Hepatocyte (in vitro differentiated cells): ENCODE results near the gene USP37. TPM values are rescaled to one million over a fixed set of nuclear protein-coding genes. Genes with fewer than 3 reads are reported as not detected.
A peak's percentile ranks its signal among the peaks of the same experiment; 100 is the strongest.

ENCODE experiments used
- DNase-seq: peaks from one replicate; pipeline ENCODE4 v3.0.0-alpha.2; 2016; ENCODE audit warnings: low spot score
- H2AFZ ChIP-seq: fragments of 200-600 bp; sonication (generic); 2 replicates; pipeline ENCODE4 v1.6.0; 2016; ENCODE audit warnings: antibody characterized with exemption, mild to moderate bottlenecking
- H3K27ac ChIP-seq: fragments of 200-600 bp; sonication (generic); 2 replicates; pipeline ENCODE4 v1.5.1; 2016; ENCODE audit warnings: mild to moderate bottlenecking
- H3K27me3 ChIP-seq: fragments of 200-600 bp; sonication (generic); 2 replicates; pipeline ENCODE4 v1.6.1; 2016
- H3K36me3 ChIP-seq: fragments of 200-600 bp; sonication (generic); replicated peaks from 2 replicates; pipeline ENCODE4 v1.5.1; 2016; ENCODE audit warnings: low read depth; ENCODE audit not compliant: insufficient read depth
- H3K4me1 ChIP-seq: fragments of 200-600 bp; sonication (generic); 2 replicates; pipeline ENCODE4 v1.5.1; 2016; ENCODE audit warnings: mild to moderate bottlenecking, moderate library complexity; ENCODE audit not compliant: insufficient read depth
- H3K4me2 ChIP-seq: fragments of 200-600 bp; sonication (generic); 2 replicates; pipeline ENCODE4 v1.6.0; 2016
- H3K4me3 ChIP-seq: fragments of 200-600 bp; sonication (generic); 2 replicates; pipeline ENCODE4 v1.5.1; 2016; ENCODE audit warnings: mild to moderate bottlenecking
- H3K79me2 ChIP-seq: fragments of 200-600 bp; sonication (generic); 2 replicates; pipeline ENCODE4 v1.6.0; 2017; ENCODE audit warnings: mild to moderate bottlenecking
- H3K9me2 ChIP-seq: fragments of 200-600 bp; sonication (generic); replicated peaks from 2 replicates; pipeline ENCODE4 v1.6.0; 2017; ENCODE audit warnings: mild to moderate bottlenecking; ENCODE audit not compliant: insufficient read depth
- H3K9me3 ChIP-seq: fragments of 200-600 bp; sonication (generic); 2 replicates; pipeline ENCODE4 v1.5.1; 2016; ENCODE audit warnings: low read depth, mild to moderate bottlenecking
- H4K20me1 ChIP-seq: fragments of 200-600 bp; sonication (generic); 2 replicates; pipeline ENCODE4 v1.6.0; 2016; ENCODE audit warnings: mild to moderate bottlenecking; ENCODE audit not compliant: insufficient read depth, poor library complexity, severe bottlenecking
- CTCF ChIP-seq: fragments of 200-600 bp; sonication (generic); IDR thresholded peaks from 2 replicates; pipeline ENCODE4 v1.5.1; 2016; ENCODE audit warnings: antibody characterized with exemption, mild to moderate bottlenecking; ENCODE audit not compliant: poor library complexity
- EZH2 ChIP-seq: fragments of 200-600 bp; sonication (generic); IDR thresholded peaks from 2 replicates; pipeline ENCODE4 v1.6.1; 2016; ENCODE audit warnings: antibody characterized with exemption, mild to moderate bottlenecking, borderline replicate concordance
- EZH2phosphoT487 ChIP-seq: fragments of 200-600 bp; sonication (generic); IDR thresholded peaks from one replicate; pipeline ENCODE4 v1.6.1; 2018; ENCODE audit warnings: antibody characterized with exemption, mild to moderate bottlenecking, low read depth, moderate library complexity; ENCODE audit not compliant: unreplicated experiment, severe bottlenecking
- WGBS: methylation state at CpG from one replicate; pipeline ENCODE4 v1.1.6; 2016; ENCODE audit warnings: low lambda C conversion rate; ENCODE audit errors: missing lambda C conversion rate; 5-methylcytosine and 5-hydroxymethylcytosine counted together
- polyA plus RNA-seq: library from polyadenylated mRNA; unstranded; fragments of >200 nt; fragmentation: Nextera tagmentation; extraction: Ambion mirVana; gene quantifications from 2 replicates; pipeline ENCODE4 v1.2.1, GENCODE V29; 2016
- total RNA-seq: library from RNA; depleted of rRNA; stranded (reverse); fragments of >200 nt; gene quantifications from 2 replicates; pipeline ENCODE4 v1.2.3, GENCODE V29; 2014

The USP37 gene
- total and polyA plus RNA-seq, 2 experiments from 2014 or later = 5.7 to 10.2 TPM

GRCh38 chr2:218470448-218470847 is 97.7 kb downstream of the USP37 start:
- no peaks in the 10 kb centered on the region for H3K27me3 ChIP-seq
- no peak overlapping the region for H2AFZ ChIP-seq
- H3K27ac ChIP-seq = no peak overlapping the region
- H3K36me3 ChIP-seq = no peaks in the 10 kb centered on the region
- TF ChIP-seq CTCF (no peak), EZH2 (no peak), EZH2phosphoT487 (no peak)
- H3K4me3 ChIP-seq = no peak overlapping the region
- H3K79me2 ChIP-seq = no peaks in the 10 kb centered on the region
- WGBS = 0% methylated on average over 1 of the region's 1 CpG
- H3K9me3 ChIP-seq = no peaks in the 10 kb centered on the region
- no peak overlapping the region for H3K4me2 ChIP-seq
- no peaks in the 10 kb centered on the region for H3K9me2 ChIP-seq
- H4K20me1 ChIP-seq = no peaks in the 10 kb centered on the region
- no peak for DNase-seq
- no peaks in the 10 kb centered on the region for H3K4me1 ChIP-seq

DNA sequence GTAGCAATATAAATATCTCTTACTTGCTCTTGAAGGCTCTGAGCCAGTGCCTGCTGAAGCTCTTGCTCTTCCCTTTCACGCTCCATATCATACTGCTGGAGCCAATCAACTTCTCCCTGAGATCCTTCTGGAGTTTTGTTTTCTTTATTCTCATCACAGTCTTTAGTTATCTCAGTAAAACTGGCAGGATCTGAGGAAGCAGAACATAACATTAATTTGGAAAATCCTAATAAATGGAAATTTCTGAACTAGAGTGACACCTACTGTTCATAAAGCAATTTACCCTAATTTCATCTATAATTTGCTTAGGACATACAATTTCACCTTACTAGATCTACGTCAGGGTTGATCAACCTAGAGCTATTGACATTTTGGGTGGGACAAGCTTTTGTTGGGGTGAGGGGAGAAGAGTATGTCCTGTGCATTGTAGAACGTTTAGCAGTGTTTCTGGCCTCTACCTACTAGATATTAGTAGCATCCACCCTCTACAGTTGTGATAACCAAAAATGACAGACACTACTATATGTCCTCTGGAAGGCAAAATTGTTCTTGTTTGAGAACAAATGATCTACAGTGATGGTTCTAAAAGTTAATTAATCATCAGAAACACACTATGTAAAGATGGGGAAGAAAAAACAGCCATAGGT is 102.0 kb downstream of the USP37 start:
- WGBS = 39% methylated on average over 3 of the region's 3 CpGs
- Histone ChIP-seq H3K79me2 (no peaks in the 10 kb centered on the region), H2AFZ (no peak overlapping the region), H4K20me1 (no peaks in the 10 kb centered on the region), H3K36me3 (no peaks in the 10 kb centered on the region), H3K4me3 (no peak overlapping the region), H3K27ac (no peak overlapping the region), H3K27me3 (no peaks in the 10 kb centered on the region), H3K4me1 (no peaks in the 10 kb centered on the region), H3K9me2 (no peaks in the 10 kb centered on the region), H3K4me2 (no peak overlapping the region), H3K9me3 (no peaks in the 10 kb centered on the region)
- peak; percentile 10 for DNase-seq
- no peak for TF ChIP-seq EZH2phosphoT487
- TF ChIP-seq CTCF = peak; percentile 64

DNA sequence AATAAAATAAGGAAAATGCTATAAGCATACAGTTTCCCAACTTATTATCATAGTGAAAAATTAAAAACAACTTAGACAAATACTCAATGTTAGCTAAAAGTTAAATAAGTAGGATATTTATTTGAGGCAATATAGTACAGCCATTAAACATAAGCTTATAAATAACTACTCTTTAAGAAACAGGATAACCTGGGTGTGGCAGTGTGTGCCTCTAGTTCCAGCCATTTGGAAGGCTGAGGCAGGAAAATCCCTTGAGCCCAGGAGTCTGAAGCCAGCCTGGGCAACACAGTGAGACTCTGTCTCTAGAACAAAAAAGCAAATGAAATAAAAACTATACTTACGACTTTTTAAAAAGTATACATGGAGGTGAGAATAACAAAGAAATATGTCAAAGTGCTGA is 109.6 kb downstream of the USP37 start:
- Histone ChIP-seq H3K36me3 (no peaks in the 10 kb centered on the region), H3K4me2 (no peak overlapping the region), H3K4me3 (no peak overlapping the region), H3K4me1 (no peaks in the 10 kb centered on the region), H3K9me3 (no peaks in the 10 kb centered on the region), H3K27ac (no peak overlapping the region), H3K9me2 (no peaks in the 10 kb centered on the region), H2AFZ (no peak overlapping the region), H3K27me3 (no peaks in the 10 kb centered on the region), H3K79me2 (no peaks in the 10 kb centered on the region), H4K20me1 (no peaks in the 10 kb centered on the region)
- TF ChIP-seq EZH2phosphoT487 (no peak), EZH2 (no peak), CTCF (no peak)
- WGBS = 96% methylated on average over 1 of the region's 1 CpG
- no peak for DNase-seq

DNA sequence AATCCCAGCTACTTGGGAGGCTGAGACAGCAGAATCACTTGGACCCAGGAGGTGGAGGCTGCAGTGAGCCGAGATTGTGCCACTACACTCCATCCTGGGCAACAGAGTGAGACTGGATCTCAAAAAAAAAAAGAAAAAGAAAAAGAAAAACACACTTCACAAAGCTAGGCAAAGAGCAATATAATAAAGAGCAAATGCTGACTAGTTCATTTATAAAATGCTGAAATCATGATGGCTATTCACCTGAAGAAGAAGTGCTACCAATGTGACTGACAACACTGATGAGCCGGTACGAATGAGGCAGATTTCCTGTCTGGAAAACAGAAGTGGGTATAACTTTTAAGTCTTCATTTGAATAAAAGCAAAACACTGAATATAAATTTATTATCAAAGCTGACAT is 111.3 kb downstream of the USP37 start:
- no peaks in the 10 kb centered on the region for H3K79me2 ChIP-seq
- DNase-seq = no peak
- over 99% methylated on average over 3 of the region's 3 CpGs for WGBS
- no peak overlapping the region for H3K27ac ChIP-seq
- no peak overlapping the region for H2AFZ ChIP-seq
- H3K9me2 ChIP-seq = no peaks in the 10 kb centered on the region
- H3K4me2 ChIP-seq = no peak overlapping the region
- no peaks in the 10 kb centered on the region for H3K9me3 ChIP-seq
- no peaks in the 10 kb centered on the region for H3K27me3 ChIP-seq
- no peaks in the 10 kb centered on the region for H3K36me3 ChIP-seq
- no peak for TF ChIP-seq EZH2phosphoT487
- no peak for TF ChIP-seq CTCF
- TF ChIP-seq EZH2 = no peak
- H3K4me1 ChIP-seq = no peaks in the 10 kb centered on the region
- no peak overlapping the region for H3K4me3 ChIP-seq
- no peaks in the 10 kb centered on the region for H4K20me1 ChIP-seq
